Activated T-helper 1 cell treated with Interleukin-2 at 50 U/mL for 16 hours (primary cell): ENCODE data around the gene KIAA0930.
"Not testable (repeated sequence)": the region's sequence is repeated elsewhere in the genome, so short reads cannot be mapped to it uniquely, and the experiment has no call there.

Experiments
- DNase-seq: peaks from one replicate; pipeline ENCODE4 v3.0.0-alpha.2; 2020; ENCODE audit warnings: low read depth

The KIAA0930 gene

DNA sequence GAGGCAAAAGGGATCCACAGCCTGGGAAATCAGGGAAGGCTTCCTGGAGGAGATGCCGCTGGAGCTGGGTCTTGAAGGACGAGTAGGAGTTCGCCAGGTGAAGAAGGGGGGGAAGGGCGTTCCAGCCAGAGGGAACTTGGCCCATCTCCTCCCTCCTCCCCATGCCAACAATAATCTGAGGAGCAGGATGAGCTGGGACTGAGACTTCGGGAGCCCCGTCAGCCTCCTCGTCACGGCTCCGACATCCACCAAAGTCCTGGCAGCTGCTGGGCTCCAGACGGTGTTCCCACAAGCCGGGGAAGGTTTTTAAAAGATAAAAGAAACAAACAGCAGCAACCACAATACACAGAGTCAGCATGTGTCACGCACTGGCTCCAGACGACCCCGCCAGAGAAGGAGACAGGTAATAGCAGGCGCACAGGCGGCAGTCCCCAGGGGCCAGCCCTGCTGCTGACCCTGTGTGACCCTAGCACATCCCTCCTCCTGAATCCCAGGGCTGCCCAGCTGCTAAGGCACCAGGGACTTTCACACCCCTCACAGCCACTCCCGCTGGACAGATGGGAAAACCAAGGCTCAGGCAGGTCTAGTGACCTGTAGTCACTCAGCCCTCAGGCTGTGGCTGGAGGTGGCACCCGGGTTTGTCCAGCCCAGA is 39.7 kb downstream of the KIAA0930 start:
- no peak for DNase-seq

DNA sequence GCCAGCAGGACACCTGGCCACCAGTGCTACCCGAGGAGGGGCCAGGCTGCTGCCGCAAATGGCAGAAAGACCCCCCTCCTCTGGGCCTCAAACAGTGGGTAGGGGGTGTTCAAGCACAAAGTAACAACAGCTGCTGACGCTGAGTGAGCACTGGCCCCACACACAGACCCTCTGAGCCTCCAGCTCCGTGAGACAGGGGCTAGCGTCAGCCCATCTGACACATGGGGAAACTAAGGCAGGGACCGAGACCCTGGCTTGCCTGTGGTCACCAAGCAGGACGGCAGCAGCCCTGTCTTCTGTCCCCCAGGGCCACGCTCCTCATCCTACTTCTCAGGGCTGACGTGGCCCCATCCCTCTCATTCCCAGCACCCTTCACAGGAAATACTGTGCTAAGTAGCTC is 40.5 kb downstream of the KIAA0930 start:
- DNase-seq, result no peak

DNA sequence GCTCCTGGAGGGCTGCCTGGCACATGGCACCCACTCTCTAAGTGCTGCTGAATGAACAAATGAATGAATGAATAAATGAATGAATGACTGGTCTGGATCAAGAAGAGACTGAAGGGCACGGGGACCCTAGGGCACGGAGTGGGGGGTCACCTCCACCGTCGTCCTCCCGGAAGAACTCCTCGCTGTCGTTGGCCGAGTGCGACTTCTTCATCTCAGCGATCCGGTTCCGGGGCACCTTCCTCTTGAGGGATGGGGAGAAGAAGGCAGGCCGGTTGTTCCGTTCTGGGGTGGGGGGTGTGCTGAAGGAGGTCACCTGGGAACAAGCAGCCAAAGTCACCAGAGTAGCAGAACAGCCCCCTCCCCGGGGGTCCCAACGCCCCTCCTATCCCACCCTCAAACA is 41.0 kb downstream of the KIAA0930 start:
- DNase-seq, result no peak

DNA sequence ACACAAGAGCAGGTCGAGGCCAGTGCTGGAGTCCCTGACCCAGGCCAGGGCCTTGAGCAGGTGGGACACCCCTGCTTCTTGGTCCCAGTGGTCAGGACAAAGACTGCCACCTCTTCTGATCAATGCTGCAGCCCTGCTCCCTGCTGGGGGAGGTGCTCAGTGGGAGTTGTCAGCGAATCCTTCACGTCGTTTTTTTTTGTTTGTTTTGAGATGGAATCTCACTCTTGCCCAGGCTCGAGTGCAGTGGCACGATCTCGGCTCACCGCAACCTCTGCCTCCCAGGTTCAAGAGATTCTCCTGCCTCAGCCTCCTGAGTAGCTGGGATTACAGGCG is 42.3 kb downstream of the KIAA0930 start:
- DNase-seq, result no peak

DNA sequence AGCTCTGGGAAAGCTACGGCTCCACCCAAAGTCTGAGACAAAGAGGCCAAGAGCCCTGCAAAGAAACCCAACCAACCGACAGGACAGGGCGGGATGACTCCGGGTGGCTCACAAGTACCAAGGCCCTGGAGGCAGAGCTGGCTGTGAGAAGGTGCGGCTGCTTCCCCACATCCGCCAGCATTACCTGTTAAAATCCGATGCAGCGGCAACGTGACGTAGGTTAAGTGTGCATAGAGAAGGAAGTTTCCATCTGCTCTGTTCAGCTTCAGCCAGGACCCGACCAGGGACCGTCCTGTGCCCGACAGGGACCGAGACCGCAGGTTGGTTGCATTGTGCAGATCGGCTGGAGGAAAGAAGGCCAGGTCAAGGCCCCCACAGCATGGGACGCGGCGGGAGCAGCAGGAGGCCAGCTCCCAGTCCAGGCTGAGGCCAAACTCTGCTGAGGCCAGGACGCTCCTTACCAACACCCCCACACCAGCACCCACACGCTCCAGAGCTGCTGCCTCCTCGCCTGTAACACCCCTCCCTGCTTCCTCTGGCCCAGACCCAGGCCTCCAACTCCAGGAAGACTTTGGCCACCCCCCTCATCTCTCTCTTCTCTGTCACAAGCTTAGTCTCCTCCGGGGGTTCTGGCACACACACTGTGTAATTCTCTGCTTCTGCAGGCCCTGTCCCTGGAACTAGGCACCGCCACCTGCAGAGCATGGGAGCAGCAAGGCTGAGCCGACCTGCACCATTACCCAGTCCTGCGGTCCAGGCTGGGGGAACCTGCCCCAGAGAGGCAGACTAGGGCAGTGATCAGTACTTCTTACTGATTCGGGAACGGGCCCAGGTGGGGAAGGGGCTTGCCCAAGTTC is 42.9 kb downstream of the KIAA0930 start:
- DNase-seq, result no peak

DNA sequence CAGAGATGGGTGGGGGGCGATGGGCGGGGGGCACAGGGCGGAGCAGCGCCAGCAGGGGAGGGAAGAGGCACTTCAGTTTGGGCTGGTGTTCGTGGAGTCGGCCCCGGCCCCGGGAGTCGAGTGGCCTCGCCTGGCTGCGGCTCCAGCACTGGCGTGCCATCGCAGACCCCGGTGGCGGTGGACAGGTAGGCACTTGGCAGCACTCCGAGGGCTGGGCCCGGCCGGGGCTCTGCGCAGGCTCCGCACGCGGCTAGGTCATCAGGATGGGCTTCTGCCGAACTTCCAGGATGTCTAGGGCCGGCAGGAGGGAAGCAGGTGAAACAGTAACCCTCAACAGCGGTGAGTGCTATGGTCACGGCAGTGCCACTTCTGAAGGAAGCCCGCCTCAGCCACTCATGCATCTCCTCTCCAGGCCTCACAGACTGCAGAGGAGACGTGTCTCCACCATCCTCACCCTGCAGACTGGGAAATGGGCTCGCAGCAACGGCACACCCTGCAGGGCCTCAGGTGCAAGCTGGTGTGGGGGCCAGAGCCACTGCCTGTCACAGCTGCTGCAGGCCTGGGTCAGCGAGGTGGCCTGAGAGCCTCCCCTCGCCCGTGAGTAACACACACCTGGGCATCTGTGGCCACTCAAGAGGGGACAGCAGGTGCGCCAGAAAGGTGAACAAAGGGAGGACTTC is 43.6 kb downstream of the KIAA0930 start:
- DNase-seq, result no peak

DNA sequence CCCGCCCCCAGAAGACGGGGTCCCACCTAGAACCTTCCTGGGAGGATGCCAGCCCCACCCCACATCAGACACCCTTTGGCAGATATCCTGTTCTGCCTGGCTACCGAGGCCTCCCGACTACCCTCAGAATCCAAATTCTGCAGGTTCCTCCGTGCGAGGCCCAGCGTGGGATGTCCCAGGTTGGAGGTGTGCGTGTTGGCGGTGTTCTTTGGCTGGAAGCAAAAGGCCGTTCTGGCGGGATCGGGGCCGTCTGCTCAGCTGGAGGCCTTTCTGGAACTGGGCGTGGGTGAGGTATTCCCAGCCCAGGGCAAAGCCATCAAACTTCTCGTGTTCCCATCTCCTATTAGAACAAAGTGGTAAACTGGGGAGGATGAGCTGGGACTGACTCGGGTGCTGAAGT is 44.4 kb downstream of the KIAA0930 start:
- DNase-seq, result no peak

DNA sequence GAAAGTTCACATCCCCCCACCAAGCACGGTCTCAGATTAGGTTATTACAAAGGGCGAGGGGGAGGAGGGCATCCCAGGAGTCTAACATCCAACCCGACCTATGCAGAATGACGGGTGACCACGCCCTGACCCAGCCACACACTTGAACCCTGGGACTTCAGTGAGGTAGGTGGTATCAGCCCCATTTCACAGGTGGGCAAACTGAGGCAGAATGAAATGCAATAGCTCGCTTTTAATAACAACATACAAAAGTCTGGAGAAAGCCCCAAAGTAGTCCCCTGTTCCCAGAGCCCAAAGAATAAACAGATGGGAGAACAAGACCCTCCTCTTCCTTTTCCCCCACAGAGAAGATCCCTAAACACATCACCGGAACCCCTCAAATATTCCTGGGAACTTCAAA is 45.1 kb downstream of the KIAA0930 start:
- DNase-seq, result no peak

DNA sequence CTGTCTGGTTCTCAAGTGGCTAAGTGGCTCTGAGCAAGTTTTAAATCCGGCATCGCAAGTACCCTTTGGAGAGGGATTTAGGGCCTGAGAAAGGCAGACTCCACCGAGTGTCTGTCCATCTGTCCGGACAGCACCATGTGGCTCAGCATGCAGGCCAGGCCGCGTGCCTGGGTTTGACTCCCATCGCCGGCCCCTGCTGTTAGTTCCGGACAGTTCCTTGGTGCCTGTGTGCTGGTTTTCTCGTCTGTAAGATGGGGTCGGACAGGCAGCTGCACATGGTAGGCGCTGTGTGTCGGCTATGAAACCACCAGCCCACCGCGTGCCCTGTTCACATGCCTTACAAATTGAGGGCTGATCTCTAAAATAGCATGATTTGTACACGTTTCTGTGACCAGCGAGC is 46.0 kb downstream of the KIAA0930 start:
- DNase-seq, result no peak

DNA sequence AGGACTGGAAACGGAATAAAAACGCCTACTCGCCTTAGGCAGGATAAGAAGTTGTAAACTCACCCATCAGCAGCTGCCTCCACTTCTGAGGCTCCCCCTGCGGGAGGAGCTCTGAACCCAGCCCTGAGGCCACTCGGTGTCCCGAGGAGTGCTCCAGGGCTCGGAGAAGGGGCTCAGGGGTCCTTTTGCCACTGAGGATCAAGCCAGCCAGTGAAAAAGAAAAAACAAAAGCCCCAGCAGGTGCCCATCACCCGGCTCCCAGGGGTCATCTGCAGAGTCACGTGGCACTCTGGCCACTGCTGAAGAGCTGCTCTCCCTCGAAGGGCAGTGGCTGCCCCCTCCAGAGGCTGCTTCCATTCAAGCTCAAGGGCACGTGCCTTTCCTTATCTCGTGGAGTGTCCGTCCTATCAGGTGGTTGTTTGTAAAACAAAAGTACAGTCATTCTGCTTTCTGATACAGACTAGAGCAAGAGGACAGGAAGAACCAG is 48.0 kb downstream of the KIAA0930 start:
- no peak for DNase-seq

DNA sequence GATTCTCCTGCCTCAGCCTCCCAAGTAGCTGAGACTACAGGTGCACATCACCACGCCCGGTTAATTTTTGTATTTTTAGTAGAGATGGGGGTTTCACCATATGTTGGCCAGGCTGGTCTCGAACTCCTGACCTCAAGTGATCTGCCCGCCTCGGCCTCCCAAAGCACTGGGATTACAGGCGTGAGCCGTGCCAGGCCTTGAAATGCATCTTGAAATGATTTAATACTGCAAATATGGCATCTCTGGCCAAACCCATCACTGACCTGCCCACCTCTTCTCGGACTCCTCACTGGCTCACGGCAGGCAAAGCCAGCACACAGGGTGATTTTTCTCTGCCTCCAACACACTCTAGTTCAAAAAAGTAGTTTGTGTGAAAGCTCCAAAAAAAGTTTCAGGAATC is 48.9 kb downstream of the KIAA0930 start:
- DNase-seq, result not testable (repeated sequence)

DNA sequence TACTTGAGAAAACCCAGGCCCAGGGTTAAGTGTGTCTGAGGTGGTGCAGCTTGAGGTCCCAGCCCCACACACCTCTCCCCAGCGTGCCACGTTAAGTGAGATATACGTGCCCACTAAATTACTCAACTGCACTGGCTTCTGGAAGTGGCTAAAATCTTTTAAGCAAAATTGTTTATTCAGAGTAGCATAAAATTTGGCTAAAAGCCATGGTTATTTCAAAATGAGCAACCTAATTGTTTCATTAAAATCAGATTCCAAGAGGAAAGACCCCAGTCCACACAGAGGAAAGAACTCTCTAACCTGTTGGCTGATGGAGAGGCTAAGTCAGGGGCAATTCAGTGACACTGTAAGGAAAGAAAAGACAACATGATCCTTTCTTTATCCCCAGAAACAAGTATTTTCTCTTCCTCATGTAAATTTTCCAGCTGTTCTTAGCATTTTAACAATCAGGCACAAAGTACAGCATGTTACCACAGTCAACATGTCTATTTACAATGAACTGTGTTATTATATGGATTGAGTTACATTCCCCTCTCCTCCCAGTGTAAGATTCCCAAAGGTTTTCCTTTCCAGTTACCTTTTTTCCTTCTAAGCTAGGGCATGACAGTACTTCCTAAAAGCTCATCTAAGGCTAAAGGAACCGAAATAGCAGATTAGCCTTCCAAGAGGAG is 50.4 kb downstream of the KIAA0930 start:
- DNase-seq, result no peak

DNA sequence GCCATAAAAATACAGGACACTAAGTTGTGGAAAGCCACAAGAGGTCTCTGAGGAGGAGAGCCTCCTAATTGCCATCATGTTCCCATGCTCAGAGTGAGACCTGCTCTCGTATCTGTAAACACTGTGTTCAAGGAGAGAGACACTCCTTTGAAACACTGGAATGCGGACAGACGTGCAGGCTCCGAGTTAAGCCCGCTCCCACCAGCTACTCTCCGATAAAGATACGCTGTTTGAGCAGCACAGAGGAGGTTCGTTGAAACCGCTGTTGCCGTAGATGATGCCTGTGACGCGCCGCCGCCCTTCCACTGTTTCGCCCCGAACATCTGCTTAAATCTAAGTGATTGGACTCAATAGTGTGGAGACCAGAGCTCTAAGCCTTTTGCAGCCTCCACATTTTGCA is 51.9 kb downstream of the KIAA0930 start:
- no peak for DNase-seq

DNA sequence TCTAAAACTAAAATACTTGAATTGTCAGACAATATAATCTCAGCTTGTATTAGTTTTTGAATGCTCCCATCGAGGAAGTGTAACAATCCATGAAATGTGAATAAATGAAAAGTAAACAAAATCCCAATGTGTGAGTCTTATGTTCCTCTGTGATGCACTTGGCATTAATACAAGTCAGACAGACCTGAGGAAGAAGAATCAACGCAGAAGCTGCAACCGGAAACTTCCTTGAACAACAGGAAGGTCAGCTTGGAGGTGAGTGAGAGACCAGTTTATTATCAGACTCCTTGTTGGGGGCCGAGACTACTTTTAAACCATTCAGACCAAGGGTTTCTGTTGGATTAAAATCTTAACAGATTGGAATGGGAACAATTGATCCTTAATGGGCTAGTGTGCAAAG is 52.8 kb downstream of the KIAA0930 start:
- no peak for DNase-seq

DNA sequence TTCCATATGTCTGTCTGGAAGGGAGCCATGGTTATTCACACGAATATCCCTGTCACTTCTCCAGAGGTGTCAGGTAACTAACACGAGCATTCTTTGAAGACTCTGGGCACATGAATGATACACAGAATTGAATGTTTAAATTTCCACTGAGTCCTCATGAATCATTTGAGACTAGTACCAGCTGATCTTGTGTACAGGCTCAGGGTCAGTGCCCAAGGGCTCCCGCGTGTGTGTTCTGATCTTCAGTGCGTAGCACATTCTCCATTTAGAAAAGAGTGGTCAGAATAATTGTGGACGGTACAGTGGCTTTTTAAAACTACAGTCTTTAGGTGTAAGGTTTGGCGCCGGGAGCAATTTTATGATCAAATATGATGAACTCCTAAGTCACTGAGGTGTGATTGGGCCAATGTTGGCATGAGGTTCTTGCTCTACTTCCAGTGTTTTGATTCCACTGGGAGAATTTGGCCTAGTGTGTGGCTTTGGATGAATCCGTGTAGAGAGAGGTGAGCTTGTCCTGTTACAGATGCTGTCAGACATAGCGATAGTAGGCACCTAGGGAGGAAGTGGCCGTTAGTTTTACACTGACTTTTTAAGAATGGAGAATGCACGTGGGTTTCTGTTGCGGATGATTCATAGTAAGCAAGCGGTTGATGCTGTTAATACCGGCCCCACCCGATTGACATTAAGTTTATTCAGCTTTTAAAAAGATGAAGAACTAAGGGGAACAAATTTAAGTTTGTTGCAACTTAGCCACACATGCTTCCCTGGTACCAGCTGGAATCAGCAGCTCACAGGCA is 54.8 kb downstream of the KIAA0930 start:
- no peak for DNase-seq

DNA sequence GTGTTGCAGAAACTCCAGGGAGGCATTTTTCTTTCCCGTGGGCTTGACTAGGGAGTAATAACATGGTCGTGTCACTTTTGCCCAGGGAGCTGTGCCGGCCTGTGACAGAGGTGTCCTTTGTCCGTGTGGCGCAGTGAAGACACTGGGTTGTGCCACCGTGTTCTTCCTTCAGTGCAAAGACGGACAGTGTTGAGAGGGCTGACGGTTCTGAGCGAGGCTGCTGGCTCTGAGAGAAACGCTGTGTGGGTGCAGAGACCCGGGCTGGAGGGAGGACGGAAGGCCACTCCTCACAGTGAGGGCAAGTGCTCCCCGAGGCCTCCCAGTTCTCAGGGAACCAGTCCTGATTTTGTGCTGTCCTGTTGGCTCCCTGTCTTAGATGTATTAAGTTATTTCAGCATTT is 56.7 kb downstream of the KIAA0930 start:
- DNase-seq, result no peak

DNA sequence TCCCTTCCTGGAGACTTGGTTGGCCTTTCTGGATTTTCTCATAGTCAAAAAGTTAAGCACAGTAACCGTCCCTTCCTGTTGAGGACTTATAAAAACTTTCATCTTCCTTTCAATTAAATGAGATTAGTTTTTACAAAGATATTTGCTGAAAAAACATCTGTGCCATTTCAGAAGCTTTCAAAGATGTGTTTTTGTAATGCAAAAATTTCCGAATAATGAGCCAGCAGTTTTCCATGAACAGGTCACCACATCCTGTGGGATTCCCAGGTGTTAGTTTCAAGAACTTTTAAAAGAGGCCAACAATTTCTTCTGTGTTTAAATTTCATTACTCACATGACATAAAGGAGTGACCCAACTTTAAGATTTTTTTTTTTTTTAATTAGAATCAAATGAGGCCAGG is 58.9 kb downstream of the KIAA0930 start:
- DNase-seq, result no peak

DNA sequence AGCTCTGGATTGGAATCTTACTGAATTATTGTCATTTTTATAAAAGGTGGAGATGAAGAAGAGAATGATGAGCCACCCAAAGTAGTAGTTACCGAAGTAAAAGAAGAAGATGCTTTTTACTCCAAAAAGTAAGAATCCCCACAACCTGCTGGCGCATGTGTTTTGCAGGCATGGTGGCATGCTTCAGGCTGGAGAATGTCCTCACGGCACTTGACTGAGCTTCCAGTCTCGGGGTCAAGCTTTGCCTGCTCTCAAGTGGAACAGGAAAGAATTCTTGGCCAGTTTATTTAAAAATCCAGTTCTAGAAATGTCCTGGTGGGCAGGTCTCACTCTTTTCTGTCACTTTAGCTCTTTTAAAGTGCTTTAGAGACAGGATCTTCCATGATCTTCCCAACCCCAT is 59.5 kb downstream of the KIAA0930 start:
- no peak for DNase-seq

DNA sequence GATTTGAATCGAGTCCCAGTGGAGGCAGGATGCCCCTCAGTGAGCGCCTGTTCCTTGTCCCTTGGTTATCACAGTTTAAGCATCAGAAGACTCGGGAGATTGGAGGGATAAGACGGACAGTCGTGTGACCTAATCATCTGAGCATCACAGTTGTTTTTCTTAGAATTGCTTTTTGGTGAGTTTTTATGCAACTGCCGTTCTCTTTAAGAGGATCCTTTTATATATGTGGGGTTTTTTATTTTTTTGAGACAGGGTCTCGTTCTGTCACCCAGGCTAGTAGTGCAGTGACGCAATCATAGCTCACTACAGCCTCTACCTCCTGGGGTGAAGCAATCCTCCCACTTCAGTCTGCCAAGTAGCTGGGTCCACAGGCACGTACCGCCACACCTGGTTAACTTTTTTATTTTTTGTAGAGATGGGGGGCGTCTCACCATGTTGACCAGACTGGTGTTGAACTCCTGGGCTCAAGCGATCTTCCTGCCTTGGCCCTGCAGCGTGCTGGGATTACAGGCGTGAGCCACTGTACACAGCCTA is 60.5 kb downstream of the KIAA0930 start:
- DNase-seq, result no peak

DNA sequence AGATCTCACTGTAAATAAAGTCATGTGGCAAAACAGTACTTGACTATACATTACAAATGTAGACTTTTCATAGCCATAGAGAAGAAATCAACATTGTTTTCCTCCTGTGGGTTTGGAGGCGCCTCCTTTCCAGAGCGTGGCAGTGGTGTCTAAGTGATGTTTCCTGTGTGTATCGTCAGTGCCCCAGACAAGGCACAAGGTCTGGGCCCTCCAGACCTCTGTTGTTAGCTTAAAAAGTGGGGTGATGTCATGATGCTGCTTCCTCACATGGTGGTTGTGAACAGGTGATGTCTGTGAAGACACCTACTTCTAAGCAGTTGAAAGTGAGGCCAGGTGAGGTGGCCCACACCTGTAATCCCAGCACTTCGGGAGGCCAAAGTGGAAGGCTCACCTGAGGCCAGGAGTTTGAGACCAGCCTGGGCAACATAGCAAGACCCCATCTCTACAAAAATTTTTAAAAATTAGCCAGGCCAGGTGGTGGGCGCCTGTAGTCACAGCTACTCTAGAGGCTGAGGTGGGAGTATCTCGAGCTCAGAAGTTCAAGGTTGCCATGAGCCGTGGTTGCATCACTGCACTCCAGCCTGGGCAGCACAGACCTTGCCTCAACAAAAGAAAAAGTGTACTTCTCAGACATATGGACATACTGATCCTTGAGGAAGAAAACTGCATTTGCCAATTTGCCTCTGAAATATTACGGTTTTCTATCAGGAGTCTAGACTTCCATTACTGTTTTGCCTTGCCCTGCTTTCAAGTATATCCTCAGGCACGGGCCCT is 61.2 kb downstream of the KIAA0930 start:
- no peak for DNase-seq
